Choroid plexus epithelial cell (primary cell): ENCODE measurements around the gene SDR42E1.

ENCODE experiments used
- DNase-seq: peaks from one replicate; pipeline ENCODE4 v3.0.0-alpha.2; 2010; ENCODE audit warnings: low read depth
- H3K4me3 ChIP-seq: 2 replicates; pipeline ENCODE4 v1.5.1; 2011; ENCODE audit warnings: low read depth, mild to moderate bottlenecking, control low read depth, low read length, moderate library complexity
- CTCF ChIP-seq: conservative IDR thresholded peaks from 2 replicates; pipeline ENCODE4 v1.5.1; 2011; ENCODE audit warnings: low read depth, mild to moderate bottlenecking, control low read depth, inconsistent platforms, low read length, moderate library complexity

SDR42E1 gene

DNA sequence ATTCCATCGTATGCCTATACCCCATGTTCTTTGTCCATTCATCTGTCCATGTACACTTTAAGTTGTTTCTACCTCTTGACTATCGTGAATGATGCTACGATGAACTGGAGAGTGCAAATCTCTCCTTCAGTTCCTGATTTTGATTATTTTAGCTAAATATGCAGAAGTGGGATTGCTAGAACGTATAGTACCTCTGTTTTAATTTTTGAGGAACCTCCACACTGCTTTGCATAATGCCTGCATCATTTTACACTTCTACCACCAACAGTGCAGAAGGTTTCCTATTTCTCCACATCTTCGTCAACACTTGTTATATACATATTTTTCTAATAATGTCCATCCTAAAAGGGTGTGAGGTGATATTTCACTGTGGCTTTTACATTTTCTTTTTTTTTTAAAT, 43.9 kb downstream of the SDR42E1 start:
- DNase-seq: no peak
- no peak overlapping the region for H3K4me3 ChIP-seq
- no peak for TF ChIP-seq CTCF

- DNase-seq: no peak
- no peak for TF ChIP-seq CTCF
- H3K4me3 ChIP-seq: no peak overlapping the region
These were observed 46.5 kb downstream of the SDR42E1 start for GRCh38 chr16:81964808-81965207.

GRCh38 chr16:81956213-81956948, 54.9 kb downstream of the SDR42E1 start:
- DNase-seq: peak; percentile 21
- TF ChIP-seq CTCF: no peak
- no peak overlapping the region for H3K4me3 ChIP-seq

DNA sequence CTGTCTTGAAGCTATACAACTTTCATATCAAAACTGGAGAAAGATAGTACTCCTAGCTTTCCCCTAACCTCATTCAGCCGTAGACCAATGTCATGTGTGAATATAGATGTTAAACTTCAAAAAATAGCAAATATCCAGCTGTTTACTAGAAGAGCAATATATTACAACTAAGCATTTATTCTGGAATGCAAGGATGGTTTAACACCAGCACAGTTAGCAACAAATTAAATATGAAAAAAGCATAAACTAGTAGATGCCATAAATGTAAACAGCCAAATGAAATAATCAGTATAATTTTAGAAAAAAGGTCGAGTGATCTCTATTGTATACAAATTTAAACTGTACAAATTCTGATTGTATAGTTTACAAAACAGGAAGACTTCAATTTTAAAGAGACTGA, 59.7 kb downstream of the SDR42E1 start:
- no peak for TF ChIP-seq CTCF
- DNase-seq: no peak
- no peak overlapping the region for H3K4me3 ChIP-seq

DNA sequence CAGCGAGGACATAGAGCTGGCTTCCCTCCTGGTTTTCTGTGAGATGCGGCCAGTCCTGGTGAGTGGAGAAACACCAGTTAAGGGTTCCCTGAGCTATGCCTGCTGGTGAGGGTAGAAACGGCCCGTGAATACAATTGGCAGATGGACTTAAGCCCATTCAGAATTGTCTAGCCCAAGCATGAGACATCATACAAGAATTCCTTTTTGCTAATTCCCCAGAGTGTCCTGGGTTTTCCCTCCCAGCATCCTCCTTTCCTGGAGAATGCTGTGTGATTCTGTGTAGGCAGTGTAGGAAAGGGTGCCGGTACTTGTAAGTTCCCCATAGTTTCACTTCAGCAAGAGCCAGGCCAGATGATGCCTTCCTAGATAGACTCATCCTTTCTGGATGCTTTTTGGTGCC, 65.1 kb downstream of the SDR42E1 start:
- peak; percentile 7 for DNase-seq
- TF ChIP-seq CTCF: no peak
- no peak overlapping the region for H3K4me3 ChIP-seq

- no peak for TF ChIP-seq CTCF
- peak; percentile 27 for DNase-seq
- no peak overlapping the region for H3K4me3 ChIP-seq
These were observed 65.6 kb downstream of the SDR42E1 start for GRCh38 chr16:81945665-81946064.

DNA sequence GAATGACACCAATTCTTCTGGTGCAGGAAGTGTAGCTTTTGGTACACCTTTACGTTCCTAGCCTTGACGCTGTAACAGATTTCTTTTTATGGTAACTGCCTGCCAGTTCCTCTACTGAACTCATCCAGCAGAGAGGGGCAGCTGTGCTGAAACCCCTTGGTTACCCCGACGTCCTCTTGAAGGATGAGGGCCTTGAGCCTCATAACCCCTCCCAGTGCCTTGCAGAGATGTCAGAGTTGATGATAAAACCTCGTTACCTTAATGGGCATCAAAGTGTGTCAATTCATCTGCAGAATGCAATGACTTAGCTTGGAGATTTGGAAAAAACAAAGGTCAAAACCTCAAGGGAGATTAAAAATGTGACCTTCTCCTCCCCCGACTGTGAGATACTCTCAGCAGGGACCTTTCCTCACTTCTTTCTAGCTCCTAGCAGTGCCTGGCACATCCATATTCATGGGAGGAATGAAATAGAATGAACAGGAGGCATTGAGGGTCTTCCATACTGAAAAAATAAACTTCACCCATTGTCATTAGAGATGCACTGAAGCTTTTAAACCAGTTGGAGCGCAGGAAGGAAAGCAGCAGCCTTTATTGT, 69.2 kb downstream of the SDR42E1 start:
- no peak for TF ChIP-seq CTCF
- no peak overlapping the region for H3K4me3 ChIP-seq
- no peak for DNase-seq
